ENCODE results near the gene LAMA2.

LAMA2 gene

GRCh38 chr6:129342796-129343195 is 459.9 kb downstream of the LAMA2 start:
- TF ChIP-seq CTCF (IDR thresholded peaks at IDR 0.05; ENCODE audit: borderline replicate concordance, control extremely low read depth, extremely low read depth, insufficient read depth, missing control alignments), result no peak
- no peak for DNase-seq (ENCODE audit: low spot score)
- in situ Hi-C loops (cut with MboI; ENCODE audit: low sequenced_read_pairs, unreplicated experiment), result no loop called here

- in situ Hi-C loops (cut with MboI; ENCODE audit: low sequenced_read_pairs, unreplicated experiment), result no loop called here
- TF ChIP-seq CTCF (IDR thresholded peaks at IDR 0.05; ENCODE audit: borderline replicate concordance, control extremely low read depth, extremely low read depth, insufficient read depth, missing control alignments), result no peak
Measured at GRCh38 chr6:129344379-129344778, 461.4 kb downstream of the LAMA2 start.

GRCh38 chr6:129345890-129346289 is 463.0 kb downstream of the LAMA2 start:
- TF ChIP-seq CTCF (IDR thresholded peaks at IDR 0.05; ENCODE audit: borderline replicate concordance, control extremely low read depth, extremely low read depth, insufficient read depth, missing control alignments), result no peak
- DNase-seq (ENCODE audit: low spot score), result no peak
- in situ Hi-C loops (cut with MboI; ENCODE audit: low sequenced_read_pairs, unreplicated experiment), result no loop called here

More at GRCh38 chr6:129344379-129344778, 461.4 kb downstream of the LAMA2 start:
- no peak for DNase-seq (ENCODE audit: low spot score)

GRCh38 chr6:129346964-129347363 is 464.0 kb downstream of the LAMA2 start:
- TF ChIP-seq CTCF (IDR thresholded peaks at IDR 0.05; ENCODE audit: borderline replicate concordance, control extremely low read depth, extremely low read depth, insufficient read depth, missing control alignments), result no peak
- in situ Hi-C loops (cut with MboI; ENCODE audit: low sequenced_read_pairs, unreplicated experiment), result no loop called here

GRCh38 chr6:129350278-129350677 is 467.3 kb downstream of the LAMA2 start:
- in situ Hi-C loops (cut with MboI; ENCODE audit: low sequenced_read_pairs, unreplicated experiment), result no loop called here

More at GRCh38 chr6:129346964-129347363, 464.0 kb downstream of the LAMA2 start:
- DNase-seq (ENCODE audit: low spot score), result no peak

GRCh38 chr6:129351807-129352206 is 468.9 kb downstream of the LAMA2 start:
- in situ Hi-C loops (cut with MboI; ENCODE audit: low sequenced_read_pairs, unreplicated experiment), result no loop called here
- no peak for TF ChIP-seq CTCF (IDR thresholded peaks at IDR 0.05; ENCODE audit: borderline replicate concordance, control extremely low read depth, extremely low read depth, insufficient read depth, missing control alignments)
- DNase-seq (ENCODE audit: low spot score), result no peak

More at GRCh38 chr6:129350278-129350677, 467.3 kb downstream of the LAMA2 start:
- TF ChIP-seq CTCF (IDR thresholded peaks at IDR 0.05; ENCODE audit: borderline replicate concordance, control extremely low read depth, extremely low read depth, insufficient read depth, missing control alignments), result no peak
- DNase-seq (ENCODE audit: low spot score), result no peak

- DNase-seq (ENCODE audit: low spot score), result no peak
- in situ Hi-C loops (cut with MboI; ENCODE audit: low sequenced_read_pairs, unreplicated experiment), result no loop called here
- no peak for TF ChIP-seq CTCF (IDR thresholded peaks at IDR 0.05; ENCODE audit: borderline replicate concordance, control extremely low read depth, extremely low read depth, insufficient read depth, missing control alignments)
Measured at GRCh38 chr6:129353067-129353466, 470.1 kb downstream of the LAMA2 start.

Measured in GM13976 (cell line).